Lung microvascular endothelial cell (primary cell): Measurements from ENCODE around the gene BPHL. TPM values are rescaled to one million over a fixed set of nuclear protein-coding genes. Genes with fewer than 3 reads are reported as not detected.
"Not testable (repeated sequence)": the region's sequence is repeated elsewhere in the genome, so short reads cannot be mapped to it uniquely, and the experiment has no call there.

Source experiments
- DNase-seq, 2 donors: peaks; one replicate each; pipeline versions ENCODE4 v3.0.0 to v3.0.0-alpha.2; 2010; ENCODE audit warnings: low read depth in 2 of 2
- total RNA-seq: library from RNA; depleted of rRNA; stranded (reverse); fragments of >200 nt; gene quantifications from 2 replicates; pipeline ENCODE4 v1.2.1, GENCODE V29; 2014

The BPHL gene
- total RNA-seq, 1 donor from 2014 or later = 7.9 TPM

DNA sequence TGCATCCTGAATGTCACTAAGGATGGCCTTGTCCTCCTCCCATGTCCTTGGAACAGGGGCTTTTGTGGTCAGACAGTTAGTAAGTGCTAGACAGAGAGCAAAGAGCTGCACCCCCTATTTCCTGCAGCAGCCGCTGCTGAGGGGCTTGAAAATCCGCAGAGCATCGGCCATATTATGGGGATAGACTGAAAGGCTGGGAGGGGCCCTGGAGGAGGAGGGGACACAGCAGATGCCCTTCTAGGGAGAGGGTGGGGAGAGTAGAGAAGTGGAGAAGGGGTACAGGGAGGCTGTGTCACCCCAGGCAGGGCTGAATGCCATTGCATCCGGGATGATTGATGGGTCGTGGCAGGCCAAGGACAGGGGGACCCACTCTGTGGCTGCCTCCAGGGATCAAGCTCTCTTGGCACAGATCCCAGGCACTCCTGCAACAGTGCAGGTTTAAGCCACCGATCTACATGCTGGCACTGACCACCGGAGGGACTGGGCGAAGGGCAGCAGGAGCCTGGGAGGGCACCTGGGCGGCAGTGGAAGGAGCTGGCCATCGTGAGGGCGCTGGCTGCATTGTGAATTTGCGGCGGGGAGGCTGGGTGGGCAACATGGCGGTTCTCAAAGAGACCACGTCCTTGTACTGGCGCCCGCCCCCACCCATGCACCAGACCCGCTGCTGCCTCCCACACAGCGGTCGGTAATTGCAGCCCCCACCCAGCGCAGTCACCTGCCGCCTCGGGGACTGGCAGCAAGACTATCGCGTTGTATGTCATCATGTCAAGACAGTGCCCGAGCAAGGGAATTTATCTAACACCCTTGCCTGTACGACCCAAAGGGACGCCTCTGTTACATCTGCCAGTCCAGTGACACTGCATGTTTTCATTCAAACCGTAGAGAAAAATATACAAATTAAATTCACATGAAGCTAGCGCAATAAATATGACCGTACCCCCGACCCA, 37.9 kb downstream of the BPHL start:
- DNase-seq = peak; percentile 28 to 54

DNA sequence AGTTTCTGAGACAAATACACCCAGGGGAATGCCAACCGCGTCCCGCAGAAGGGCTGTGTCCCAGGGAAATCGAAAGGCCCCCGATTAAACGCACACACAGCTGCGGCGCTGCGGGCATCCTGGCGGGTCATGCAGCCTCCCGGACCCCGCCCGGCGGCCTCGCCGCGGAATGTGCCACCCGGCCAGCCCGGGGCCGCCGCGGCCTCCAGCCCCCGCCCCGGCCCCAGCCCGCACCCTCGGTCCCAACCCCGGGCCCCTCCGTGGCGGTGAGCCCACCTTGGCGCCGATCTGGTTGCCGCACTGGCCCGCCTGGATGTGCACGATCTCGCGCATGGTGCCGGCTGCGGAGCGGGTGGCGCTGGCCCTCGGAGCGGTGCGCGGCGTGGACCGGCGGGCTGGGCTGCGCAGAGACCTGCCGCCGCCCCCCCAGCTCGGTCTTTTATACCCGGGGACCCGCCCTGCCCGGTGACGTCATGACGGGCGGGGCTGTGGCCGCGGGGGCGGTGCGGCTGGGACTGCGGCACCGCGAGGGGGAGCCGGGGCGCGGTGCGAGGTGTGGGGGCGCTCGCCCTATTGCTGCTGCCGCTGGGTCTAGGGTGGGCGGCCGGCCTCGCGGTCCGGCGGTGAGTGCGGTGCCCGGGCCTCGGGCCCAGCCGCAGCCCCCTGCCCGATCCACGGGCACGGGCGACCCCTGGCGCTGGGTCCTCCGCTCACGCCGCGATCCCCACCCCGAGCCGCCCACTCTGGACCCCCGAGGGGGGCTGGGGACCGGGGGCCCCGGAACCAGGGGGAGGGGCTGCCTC, 38.8 kb downstream of the BPHL start, which contains the start of gene TUBB2A:
TUBB2A (minus strand) TSS at position 414 of the 803 bp plus-strand sequence; CDS start at position 333, 81 bp downstream.
- peak; percentile 85 to 91 for DNase-seq

DNA sequence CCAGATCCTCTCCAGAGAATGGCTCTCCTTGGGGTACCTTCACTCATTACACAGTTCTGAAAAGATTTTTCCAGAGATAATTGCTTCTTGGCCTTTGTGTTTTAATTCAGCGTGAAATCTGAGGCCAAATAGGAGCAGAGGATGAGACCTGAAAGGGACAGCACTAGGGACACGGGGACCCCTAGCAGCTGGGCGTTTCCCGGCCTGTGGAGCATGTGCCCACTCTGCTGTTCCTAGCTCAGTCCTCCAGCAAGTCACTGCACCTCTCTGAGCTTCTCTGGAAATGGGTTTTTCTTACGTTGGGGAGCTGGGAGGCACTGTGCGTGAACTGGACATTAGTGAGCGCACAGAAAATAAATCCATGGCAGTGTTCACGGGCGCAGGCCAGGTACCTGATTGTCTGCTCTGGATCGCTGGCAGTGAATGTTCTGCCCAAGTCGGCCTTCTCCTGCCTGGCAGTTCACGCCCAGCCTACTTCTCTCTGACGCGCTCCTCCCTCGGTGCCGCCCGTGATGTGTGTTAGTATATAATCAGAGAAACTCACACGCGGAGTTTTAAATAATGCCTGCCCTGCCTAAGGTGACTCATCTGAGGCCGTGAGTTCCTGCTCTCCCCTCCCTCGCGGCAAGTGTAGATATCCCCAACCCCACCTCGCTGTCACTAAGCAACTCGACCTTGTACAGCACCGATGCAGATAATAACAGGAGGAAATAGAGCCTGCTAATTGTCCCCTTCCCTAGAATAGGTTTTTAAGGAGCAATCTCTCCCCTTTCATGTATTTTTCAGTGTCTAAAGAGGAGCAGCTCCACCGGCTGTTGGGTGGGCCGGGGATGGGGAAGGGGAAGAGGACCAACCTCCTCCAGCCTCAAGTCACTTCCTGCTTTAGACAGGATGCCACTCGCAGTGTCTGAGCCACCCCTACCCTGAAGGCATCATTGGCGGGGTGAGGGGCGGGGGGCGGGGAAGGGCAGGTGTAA, 41.6 kb downstream of the BPHL start:
- peak in 1 of 2 donors; percentile 64 for DNase-seq

- DNase-seq = peak; percentile 17
Measured at GRCh38 chr6:3162067-3162497, 43.6 kb downstream of the BPHL start.

DNA sequence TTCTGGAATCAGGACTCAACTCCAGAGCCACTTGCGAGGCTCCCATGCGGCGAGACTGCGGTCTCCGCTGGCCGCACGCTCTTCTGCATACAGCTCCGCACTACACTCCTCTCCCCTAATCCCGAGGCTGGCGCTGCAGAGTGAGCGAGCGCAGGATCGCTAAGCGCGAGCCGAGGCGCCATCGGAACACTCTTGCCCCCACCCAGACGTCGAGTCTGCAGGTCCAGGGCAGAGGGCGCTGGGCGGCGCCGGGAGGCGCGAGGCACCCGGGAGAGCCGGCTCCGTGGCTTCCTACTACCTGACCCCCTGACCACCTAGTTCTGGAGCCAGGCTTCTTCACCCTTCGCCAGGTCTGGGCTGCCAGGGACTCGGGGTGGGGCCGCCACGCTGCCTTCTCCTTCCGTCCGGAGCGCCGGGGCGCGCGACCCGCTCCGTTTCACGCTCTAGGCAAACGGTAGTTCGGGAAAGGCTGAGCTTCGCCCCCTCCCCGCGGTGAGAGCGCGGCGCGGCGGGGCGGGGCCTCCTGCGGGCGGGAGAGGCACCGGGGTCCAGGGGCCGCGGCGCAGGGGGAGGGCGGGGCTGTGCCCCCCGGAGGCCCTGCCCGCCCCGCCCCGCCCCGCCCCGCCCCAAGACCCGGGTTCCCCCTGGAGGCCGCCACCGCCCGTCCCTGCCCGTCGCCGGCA, 44.2 kb downstream of the BPHL start:
- peak; percentile 69 to 78 for DNase-seq

DNA sequence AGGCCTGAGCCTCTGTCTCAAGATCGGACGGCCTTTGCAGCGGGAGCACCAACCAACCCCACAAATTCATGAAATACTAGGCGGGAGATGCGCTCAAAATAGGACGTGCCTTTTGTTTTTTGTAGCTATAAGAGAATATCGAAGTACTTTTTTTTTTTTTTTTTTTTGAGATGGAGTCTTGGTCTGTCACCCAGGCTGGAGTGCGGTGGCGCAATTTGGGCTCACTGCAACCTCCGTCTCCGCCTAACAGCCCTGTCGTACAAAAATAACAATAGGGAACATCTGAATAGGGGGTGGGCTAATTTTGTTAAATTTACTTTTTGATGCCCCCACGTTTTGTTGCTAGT, 44.7 kb downstream of the BPHL start:
- no peak for DNase-seq

DNA sequence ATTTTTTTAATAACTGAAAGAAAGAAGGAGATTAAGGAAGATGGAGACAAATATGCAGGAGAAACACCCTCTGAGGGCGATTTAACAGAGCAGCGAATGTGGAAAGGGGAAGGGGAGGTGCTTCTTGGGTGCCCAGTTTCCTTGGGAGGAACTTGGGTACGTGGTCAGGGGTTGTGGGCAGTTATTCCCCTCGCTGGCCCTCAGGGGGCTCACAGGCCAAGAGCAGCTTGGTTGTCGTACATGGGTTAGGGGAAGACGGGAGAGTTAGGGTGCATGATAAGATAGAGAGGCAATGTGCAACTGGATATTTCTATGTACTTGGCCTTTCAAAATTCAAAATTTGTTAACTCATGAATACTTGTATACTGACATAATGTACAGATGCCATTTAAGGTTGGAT, 45.9 kb downstream of the BPHL start:
- no peak for DNase-seq

DNA sequence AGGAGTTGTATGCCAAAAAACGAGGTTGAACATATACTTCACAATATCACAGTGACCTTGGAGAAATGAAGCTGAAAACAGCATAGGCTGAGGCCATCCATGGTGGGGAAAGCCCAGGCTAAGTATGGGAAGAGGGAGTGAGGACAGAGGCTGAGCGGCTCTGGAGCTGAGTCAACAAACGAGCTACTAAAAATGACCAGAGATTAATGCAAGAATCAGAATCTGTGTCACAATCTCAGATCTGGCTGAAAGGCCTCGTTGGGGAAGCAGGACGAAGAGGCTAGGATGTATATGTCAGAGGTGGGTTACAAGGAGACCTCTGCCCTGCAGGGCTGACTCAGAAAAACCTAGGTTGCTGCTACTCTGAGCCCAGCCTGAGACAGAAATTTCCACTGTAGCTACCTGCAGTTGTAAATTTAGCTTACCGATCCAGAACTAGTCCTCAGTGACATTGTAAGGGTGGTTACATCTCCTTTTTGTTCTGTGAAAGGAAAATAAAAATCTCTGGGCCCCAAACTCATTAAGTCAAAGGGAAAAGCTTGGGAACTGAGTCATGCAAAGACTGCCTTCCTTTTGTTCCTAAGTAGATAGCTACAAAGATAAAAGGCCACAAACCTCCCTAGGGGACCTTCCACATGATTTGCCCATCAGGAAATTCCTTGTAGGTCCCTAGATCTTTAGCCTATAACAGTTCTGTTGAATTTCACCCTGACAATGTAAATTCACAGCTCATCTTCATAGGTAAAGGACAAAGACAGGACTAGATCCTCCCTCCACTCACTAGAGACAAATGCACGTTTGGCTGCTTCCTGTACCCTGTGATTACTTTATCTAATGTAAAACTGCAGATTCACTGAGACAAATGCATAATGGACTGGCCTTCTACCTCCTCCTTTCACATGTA, 47.4 kb downstream of the BPHL start:
- DNase-seq = peak in 1 of 2 donors; percentile 69

DNA sequence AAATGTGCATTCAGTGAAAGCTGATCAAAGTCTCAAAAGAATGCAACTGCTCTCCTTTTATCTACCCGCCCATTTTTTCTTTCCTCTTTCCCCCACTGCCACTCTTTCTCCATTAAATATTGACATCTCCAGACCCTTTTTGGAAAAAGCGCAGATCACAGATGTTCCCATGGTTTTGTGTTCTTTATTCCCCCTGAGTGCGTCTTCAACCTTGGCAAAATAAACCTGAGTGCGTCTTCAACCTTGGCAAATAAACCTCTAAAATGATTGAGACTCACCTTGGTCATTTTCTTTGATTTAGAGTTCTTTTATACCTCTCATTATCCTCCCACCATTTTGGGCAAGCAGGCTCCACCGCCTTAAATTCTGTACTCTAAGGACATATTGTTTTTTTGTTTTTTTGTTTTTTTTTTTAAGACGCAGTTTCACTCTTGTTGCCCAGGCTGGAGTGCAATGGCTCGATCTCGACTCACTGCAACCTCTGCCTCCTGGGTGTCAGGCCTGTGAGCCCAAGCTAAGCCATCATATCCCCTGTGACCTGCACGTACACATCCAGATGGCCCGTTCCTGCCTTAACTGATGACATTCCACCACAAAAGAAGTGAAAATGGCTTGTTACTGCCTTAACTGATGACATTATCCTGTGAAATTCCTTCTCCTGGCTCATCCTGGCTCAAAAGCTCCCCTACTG, 48.2 kb downstream of the BPHL start:
- DNase-seq = not testable (repeated sequence)

- DNase-seq = not testable (repeated sequence)
Measured at GRCh38 chr6:3168046-3168445, 49.5 kb downstream of the BPHL start.

DNA sequence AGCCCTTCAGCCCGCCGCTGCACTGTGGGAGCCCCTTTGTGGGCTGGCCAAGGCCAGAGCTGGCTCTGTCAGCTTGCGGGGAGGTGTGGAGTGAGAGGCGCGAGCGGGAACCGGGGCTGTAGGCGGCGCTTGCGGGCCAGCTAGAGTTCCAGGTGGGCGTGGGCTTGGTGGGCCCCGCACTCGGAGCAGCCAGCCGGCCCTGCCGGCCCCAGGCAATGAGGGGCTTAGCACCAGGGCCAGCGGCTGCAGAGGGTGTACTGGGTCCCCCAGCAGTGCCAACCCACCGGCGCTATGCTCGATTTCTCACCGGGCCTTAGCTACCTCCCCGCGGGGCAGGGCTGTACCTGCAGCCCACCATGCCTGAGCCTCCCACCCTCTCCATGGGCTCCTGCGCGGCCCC, 52.2 kb downstream of the BPHL start:
- not testable (repeated sequence) for DNase-seq

GRCh38 chr6:3171313-3172175, 53.0 kb downstream of the BPHL start:
- DNase-seq = not testable (repeated sequence)

GRCh38 chr6:3172789-3173188, 54.3 kb downstream of the BPHL start:
- DNase-seq = not testable (repeated sequence)

DNA sequence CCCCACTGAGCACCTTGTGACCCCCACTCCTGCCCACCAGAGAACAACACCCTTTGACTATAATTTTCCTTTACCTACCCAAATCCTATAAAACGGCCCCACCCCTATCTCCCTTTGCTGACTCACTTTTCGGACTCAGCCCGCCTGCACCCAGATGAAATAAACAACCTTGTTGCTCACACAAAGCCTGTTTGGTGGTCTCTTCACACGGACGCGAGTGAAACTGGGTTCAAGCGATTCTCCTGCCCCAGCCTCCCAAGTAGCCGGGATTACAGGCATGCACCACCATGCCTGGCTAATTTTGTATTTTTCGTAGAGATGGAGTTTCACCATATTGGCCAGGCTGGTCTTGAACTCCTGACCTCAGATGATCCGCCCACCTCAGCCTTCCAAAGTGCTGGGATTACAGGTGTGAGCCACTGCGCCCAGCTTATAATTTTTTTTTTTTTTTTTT, 55.2 kb downstream of the BPHL start:
- DNase-seq = not testable (repeated sequence)

GRCh38 chr6:3175715-3176402, 57.3 kb downstream of the BPHL start:
- no peak for DNase-seq

DNA sequence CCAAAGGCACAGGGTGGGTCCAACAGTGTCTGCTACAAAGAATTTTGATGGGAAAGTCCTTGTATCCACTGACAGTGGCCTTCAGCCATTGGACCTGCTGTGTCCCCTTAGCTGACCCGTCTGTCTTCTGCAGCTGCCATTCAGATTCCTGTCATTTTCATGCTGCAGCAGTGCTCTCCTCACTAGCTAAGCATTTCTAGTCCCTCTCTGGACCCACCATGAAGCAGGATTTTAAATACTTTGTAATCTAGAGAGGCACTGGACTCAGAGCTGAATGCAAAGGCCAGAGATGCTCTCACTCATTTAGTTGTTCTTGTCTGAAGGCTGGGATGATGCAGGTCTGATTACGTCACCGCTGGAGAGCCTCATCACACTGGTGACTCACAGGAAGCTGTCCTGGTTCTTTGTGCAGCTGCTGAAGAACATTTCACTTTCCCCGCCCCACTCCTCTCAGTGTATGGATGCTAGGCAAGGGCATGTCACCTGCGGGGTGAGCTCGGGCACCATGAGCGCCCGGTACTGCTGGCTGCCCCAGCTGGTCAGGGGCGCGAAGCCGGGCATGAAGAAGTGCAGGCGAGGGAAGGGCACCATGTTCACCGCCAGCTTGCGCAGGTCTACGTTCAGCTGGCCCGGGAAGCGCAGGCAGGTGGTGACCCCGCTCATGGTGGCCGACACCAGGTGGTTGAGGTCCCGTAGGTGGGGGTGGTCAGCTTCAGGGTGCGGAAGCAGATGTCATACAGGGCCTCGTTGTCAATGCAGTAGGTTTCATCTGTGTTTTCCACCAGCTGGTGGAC, 58.2 kb downstream of the BPHL start:
- peak; percentile 83 to 93 for DNase-seq
